ACHN (cell line): ENCODE results near the gene NBPF1.
A peak's percentile ranks its signal among the peaks of the same experiment; 100 is the strongest.
"Not testable (repeated sequence)": the region's sequence is repeated elsewhere in the genome, so short reads cannot be mapped to it uniquely, and the experiment has no call there.

Source experiments
- DNase-seq: peaks from one replicate; pipeline ENCODE4 v3.0.0-alpha.2; 2015
- in situ Hi-C: cut with HindIII; loops from 2 replicates; pipeline ENCODE4 v1.10.0; 2017; ENCODE audit warnings: low sequenced_read_pairs, low pct_ligation_motif_present, low pct_unique_long_range_greater_than_20kb

The NBPF1 gene

DNA sequence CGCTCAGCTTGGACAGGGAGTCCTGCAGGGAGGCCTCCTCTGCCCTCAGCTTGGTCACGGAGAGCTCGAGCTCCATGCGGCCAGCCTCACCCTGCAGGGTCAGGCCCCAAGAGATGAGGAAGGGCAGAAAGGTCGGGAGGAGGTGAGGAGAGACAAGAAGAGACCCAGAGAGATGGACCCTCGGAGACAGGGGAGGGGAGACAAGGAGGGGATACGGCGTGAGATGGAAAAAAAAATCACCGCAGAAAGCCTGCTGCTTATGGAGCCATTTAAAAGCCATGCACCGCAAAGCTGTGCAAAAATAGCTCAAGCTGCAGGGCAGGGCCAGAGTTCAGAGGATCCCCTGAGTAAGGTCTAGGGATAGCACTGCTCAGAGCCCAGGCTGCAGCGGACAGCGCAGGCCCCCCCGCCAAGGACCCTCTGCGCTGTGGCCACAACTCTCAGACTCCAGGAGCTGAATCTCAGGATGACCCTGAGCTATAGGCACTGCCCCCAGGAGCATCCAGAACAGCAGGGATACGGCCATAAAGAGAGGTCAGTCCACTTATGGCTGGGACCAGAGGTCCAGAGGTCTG lies 13.1 kb upstream of the NBPF1 start:
- in situ Hi-C loops, DNase-seq: not testable (repeated sequence)

DNA sequence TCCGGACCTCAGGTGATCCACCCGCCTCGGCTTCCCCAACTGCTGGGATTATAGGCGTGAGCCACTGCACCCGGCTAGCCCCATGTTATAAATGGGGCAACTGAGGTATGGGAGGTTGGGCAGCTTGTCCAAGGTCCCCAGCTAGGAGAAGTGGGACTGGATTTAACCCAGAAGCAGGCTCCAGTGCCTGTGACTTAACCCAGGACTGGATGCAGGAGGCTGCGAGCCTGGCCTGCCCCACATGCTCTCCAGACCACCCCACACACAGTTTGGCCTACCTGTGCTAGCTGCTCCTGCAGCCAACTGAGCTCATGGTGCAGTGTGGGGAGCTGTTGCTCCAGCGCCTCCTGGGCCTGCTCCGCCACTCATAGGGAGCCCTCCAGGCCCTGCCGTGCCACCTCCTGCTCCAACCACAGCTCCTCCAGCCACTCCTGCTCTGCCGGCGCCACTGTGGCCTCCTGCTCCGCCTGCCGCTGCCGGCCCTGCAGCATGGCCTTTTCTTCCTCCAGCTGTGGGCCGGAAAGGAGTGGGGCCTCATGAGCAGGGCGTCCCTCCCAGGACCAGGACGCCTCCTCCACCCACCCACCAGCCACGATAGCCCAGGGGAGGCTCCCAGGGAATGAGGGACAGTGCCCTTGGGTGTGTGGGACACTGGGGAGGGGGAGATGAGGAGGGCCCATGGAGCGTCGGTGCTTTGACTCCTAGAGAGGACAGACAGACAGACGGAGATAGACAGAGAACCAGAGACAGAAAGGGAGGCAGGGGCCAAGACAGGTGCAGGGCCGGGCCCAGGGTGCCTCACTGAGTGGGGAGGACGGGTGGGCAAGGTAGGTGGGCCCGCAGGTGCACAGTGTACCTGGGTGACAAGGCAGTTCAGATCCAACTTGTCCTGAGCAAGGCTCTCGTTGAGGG lies 12.4 kb upstream of the NBPF1 start:
- in situ Hi-C loops = no loop called here
- DNase-seq = no peak

DNA sequence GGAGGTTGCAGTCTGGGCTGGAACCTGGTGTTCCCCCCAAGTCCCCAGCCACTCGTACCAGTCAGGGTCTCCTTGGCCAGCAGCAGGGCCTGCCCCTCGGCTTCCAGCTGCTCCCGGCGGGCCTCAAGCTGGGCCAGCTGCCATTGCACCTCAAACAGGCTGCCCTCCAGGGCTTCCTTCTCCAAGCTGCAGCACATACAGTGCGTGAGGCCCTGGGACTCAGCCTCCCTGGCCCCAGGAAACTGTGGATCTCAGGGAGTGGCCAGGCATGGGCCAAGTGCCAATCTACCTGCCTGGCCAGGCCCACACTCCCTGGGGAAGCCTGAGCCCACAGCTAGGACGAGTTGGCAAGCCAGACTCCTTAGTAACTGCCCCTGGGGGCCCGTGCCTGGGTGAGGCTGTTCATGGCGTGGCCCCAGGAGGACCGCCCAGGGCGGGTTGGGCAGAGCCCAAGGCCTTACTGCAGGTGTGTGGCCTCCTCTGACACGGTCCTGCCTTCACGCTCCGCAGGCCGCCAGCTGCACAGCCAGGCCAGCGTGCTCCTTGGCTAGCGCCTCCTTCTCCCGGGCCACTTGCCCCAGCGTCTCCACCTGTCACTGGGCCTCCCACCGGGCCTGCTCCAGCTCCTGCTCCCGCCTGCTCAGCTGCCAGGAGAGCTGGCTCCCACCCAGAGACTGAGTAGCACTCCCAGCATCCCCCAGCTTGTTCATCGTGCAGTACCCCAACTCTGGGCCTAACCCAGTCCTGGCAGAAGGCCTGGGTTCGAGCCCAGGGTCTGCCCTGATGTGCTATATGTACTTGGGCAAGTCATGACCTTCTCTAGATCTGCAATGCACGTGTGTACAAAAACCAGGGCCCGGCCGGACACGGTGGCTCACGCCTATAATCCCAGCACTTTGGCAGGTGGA lies 10.7 kb upstream of the NBPF1 start:
- in situ Hi-C loops = not testable (repeated sequence)
- peak; percentile 57 for DNase-seq

DNA sequence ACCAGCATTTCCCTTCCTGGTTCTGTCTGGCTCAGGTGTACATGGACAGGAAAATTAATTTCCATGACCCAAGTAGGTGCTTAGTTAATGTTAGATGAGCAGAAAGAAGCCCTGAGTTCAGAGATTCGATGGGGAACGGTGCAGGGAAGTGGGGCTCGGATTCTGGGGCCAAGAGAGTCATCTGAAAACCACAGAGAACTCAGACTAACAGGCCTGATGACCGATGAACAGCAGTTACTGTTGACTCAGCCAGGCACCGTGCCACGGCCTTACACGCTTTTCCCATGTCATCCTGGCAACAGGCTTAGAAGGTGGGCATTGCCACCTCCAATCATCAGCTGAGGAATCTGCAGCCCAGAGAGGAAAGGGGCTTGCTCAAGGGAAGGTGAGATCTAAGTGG lies 10.0 kb upstream of the NBPF1 start:
- in situ Hi-C loops = not testable (repeated sequence)
- DNase-seq = peak; percentile 81

DNA sequence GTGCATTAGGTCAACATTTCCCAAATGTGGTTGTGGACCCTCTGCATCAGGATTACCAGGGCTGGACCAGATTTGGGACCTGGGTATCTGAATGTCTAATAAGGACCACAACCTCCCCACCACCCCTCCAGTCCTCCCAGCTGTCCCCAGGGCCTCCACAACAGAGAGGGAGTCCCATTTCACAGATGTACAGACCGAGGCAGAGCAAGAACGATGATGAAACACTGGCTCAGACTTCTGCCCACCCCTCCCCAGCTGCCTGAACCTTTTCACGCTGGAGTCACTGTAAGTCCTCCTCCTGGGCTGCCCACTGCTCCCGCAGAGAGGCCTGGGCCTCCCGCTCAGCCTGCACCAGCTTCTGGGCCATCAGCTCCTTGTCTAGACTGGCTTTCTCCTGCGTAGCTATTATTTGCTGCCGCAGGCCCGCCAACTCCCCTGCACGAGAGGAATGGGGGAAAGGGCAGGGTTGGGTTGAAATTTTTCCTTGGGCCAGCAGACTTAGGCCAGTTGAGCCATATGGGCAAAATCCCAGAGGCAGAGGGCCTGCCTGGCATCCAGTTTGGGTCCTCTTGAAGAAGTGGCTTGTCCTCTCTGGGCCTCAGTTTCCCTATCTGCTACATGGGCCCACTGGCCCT lies 8.4 kb upstream of the NBPF1 start:
- DNase-seq, in situ Hi-C loops: not testable (repeated sequence)

DNA sequence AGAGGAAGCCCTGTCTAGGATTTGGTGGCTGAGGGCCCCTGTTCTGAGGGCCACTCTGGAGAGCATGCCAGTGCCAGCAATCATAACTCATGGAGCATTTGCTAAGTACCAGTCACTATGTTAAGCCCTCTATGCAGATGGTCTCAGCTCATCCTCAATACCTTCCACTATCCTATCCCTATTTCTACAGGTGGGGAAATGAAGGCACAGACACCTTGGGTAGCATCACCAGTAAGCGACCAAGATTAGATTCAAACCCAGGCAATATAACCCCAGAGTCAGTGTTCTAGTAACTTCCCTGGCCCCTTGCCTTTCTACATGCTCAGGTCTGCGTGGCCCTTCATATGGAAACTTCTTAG lies 7.9 kb upstream of the NBPF1 start:
- in situ Hi-C loops = no loop called here
- no peak for DNase-seq

DNA sequence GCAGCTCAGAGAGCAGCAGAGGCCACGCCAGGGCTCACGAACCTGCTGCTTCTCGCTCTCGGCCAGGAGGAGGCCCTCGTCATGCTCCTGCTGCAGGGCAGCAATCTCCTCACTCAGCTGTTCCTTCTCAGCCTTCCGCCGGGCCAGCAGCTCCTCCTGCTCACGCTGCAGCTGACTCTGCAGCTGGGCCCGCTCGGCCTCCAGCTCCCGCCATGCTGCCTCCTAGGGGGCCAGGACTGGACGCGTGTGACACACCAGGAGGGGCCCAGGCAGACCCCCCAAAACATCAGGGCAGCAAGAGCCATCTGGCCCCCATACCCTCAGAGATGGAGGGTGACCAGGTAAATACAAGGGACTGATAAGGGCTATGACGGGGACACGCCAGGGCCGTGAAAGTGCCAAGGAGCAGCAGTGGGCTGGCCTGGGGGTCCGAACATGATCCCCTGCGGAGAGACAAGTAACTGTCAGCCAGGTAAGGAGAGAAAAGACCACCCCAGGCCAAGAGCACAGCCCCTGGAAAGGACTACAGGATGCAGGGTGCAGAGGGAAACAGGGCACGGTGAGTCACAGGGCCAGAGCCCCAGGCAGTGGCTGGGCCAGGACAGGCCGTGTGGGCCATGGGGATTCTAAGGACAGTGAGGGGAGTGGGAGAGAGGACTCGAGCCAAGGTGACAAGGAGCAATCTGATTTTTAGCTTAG lies 6.6 kb upstream of the NBPF1 start:
- DNase-seq, in situ Hi-C loops: not testable (repeated sequence)

DNA sequence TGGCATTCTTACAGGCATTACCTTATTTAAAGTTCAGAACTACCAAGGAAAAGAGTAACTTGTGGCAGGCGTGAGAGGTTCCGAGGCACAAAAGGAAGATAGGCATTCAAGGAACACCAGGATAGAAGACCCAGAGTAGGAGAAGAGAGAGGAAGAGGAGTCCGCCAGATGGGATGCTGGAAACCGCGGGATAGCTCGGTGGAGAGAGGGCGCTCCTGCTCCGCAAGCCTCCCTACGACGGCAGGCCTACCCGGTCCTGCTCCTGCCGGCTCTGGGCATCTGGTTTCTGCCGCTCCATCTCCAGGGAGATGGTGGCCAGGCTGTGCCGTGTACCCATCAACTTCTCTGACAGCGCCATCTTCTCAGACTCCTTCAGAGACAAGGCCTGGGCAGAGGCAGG lies 5.4 kb upstream of the NBPF1 start:
- in situ Hi-C loops = no loop called here
- DNase-seq = no peak

DNA sequence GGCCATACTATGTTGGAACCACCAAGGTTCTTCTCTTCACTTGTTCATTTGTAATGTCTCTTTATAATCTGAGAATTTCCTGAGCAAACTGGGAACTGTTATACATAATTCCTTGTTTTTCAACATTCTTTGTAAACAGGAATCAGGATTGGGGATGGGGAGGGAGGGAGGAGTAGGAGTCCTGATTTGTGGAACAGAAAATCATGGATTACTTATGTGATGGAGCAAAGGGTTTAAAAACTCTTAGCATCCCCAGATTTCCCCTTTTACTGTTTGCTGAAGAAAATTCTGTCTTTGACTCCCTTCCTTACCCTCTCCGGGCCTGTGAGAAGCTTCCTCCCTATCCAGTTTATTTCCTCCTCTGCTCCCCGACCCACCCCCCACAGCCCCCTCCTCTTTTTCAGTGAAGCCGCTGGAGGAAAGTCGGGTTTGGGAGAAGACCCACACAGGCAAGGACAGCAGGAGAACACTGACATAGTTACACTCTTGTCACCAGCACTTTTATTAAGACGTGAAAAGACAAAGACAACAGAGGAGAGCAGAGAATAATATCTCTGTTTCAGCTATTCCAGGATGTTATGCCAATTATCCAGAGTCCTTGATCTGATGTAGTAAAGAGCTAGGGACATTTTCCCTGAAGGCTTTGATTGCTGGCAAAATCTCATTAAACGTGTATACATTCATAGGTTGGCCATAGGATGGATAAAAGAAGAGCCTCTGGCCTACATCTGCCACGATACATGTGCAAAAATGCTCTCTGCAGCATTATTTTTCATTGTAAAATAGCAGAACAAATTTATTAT lies 4.6 kb upstream of the NBPF1 start:
- in situ Hi-C loops = no loop called here
- DNase-seq = no peak

DNA sequence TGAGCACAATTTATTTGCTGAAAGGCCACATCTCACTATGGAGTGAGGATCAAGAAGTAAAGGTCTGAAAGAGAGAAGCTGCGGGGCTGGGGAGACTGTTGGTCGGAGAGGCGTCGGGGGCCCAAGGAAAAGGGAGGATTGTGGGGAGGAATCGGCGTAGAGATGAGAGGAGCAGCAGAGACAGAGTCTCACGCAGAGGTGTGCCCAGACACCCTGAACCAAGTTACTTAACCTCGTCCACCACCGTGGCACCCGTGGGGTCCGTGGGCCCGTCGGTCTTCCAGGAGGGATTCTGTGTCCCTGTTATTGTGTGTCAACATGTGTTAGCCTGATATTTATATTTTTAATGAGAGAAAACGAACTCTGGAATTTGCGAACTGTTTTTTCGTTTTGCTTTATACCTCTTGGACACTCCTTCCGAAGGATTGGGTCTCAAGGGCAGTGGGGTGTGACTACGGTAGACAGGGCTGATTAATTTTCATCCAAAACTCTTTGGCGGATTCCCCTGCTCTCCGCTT lies 3.8 kb upstream of the NBPF1 start:
- DNase-seq = no peak
- in situ Hi-C loops = no loop called here

DNA sequence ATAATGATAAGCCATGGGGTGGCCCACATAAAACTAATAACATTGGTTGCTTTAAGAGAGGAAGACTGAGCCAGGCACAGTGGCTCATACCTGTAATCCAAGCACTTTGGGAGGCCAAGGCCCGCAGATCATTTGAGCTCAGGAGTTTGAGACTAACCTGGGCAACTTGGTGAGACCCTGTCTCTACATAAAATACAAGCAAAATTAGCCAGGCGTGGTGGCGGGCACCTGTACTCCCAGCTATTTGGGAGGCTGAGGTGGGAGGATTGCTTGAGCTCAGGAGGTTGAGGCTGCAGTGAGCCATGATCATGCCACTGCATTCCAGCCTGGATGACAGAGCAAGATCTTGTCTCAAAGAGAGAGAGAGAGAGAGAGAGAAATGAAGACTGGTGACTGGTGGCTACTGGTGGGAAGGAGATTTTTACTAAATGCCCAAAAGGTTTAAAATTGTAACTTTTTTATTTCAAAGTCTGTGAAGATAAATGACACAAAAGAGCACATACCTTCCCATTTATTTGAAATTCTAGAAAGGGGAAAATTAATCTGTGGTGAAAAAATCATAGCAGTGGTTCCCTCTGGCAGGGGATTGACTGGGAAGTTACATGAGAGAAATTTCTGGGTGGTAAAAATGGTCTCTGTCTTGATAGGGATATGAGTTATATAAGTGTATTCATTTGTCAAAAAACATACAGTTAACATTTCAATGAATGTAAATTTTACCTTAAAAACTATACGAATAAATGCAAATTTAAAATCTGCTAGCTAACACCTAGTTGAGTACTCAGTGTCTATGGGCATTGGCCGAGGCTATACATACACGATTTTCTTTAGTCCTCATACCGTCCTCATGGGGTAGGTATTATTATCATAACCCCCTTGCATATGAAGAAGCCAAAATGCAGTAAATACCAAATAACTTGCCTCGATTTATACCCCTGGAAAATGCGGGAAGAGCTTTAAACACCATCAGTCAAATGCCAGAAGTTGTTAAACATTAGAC lies 2.2 kb upstream of the NBPF1 start:
- in situ Hi-C loops = no loop called here
- DNase-seq = no peak

DNA sequence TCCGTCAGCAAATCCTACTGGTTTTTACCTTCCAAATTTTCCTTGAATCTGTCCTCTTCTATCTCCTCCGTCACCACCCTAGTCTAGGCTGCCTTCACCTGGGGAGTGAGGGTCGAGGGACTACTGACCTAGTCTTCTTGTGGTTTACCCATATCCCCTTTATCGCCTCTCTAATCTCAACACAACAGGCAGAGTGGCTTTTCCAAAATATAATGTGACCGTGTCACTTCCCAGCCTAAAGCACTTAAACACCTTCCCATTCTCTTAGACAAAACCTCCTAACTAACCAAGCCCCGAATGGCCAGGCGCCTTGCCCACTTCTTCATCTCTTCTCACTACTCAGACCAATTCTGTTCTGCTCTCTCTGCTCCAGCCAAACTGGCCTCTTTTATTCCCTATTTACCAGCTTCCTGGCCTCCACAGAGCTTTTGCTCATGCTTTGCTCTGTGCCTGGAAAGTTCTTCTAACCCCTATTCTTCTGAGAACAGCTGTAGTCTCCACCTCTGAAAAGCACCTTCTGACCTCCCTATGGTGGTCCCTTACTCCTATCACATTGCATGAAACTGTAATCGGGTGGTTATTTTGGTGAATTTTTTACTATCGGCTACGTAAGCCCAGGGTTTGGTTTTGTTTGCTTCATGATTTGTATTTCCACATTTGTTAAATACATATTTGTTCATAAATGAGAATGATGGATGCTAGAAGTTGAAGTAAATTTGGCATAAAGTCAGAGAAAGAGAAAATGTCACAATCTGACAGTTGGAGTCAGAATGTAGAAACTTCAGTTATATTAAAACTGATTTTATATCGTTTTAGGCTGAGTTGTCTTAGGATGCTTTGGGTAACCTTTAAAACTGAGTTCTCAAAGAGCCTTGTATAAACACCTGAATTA lies 1.2 kb upstream of the NBPF1 start:
- no peak for DNase-seq
- in situ Hi-C loops = no loop called here

DNA sequence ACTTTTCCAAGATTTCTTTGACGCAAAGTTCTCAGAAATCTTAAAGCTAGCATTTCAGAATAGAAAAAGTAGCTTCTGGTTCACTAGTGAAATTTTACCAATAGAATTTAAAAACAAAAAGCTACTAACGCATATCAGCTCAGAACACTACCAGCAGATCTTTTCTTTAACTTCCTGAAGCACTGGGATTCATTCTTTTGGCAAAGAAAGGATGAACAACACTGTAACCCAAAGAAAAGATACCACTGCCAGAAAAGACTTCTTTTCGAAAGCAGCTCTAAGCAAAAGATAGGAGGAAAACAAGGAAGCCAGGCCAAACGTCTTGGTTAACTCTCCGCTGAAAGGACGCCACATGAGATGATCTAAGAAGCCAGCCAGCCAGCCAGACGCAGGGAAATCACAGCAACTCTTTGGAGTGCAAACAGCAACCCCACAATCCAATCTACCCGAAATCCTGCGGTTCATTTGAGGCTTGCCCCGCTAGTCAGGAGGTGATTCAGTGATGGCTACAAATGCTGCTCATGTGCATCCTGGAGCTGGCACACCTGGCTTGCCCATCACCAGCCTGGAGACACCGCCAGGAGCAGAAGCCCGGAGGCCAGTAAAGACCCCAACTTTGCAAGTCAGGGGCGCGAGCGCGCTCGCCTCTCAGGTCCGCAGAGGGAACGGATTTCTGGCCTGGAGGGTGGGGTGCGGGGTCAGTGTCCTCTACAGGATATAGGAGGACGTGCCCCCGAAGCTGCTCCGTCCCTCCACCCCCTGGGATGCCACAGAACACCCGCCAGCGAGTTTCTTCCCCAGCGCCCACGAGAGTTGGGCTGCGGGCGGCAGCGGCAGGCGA lies 812 bp downstream of the NBPF1 start:
- DNase-seq = peak; percentile 77

DNA sequence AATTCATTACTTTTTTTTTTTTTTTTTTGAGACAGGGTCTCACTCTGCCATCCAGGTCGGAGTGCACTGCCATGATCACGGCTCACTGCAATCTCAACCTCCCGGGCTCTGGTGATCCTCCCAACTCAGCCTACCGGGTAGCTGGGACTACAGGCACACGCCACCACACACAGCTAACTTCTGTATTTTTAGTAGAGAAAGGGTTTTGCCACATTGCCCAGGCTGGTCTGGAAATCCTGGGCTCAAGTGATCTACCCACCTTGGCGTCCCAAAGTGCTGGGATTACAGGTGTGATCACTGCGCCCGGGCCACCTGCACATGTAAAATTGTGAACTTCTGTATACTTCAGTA lies 1.4 kb downstream of the NBPF1 start:
- in situ Hi-C loops, DNase-seq: not testable (repeated sequence)

More for the DNA sequence above, 812 bp downstream of the NBPF1 start:
- in situ Hi-C loops = no loop called here
